GM18502 (cell line): ENCODE measurements around the gene C11orf21.

Source experiments
- ATAC-seq: cut with Tn5 transposase; IDR thresholded peaks from one replicate; pipeline ENCODE4 v1.9.1; 2021; ENCODE audit warnings: mild to moderate bottlenecking; ENCODE audit not compliant: unreplicated experiment, poor library complexity

C11orf21 gene

DNA sequence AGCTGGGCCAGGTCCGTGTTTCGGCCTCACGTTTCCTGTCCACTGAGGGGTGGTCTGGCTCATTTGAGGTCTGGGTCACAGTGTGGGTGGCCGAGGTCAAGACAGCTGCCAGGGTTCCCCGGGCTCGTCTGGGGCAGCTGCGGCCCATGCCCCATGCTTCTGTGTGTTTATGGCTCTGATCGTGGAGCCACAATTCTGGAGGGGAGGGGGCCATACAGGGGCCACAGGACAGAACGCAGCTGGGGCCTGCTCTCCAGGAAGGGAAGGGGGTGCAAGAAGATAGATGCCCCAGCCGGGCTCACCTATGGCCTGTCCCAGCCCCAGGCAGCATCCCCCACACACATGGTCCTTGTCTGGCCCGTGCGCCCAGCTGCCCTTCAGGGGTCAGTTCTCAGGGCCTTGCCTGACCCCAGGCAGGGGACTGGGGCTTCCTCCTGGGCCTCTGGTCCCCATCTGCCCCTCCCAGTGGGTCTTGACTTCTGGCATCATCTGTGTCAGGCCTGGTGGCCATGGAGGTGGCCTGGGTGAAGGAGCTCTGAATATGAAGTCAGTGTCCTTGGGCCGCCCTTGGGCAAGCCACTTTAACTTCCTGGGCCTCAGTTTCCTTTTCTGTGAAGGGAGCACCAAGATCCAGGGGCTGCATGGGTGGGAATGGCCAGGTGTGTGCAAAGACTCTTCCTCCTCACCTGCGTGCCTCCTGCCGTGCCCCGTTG is 8.5 kb upstream of the C11orf21 start:
- ATAC-seq = no peak

GRCh38 chr11:2309251-2310072 is 7.7 kb upstream of the C11orf21 start:
- ATAC-seq = no peak

DNA sequence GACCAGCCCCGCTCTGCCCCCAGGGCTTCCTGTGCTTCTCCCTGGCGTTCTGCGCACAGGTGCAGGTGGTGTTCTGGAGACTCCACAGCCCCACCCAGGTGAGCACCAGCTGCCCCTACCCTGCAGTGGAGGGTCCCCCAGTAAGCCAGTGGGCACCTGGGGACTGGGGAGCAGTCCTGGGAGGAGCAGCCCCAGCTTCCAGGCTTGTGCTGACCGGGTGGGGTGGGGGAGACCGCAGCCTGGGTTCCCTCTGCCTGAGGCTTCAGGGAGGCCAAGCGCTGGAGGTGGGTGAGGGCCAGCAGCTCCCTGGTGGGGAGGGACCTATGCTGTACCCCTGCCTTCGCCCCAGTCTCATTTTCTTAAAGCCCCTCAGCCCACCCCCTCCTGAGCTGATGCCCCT is 7.0 kb upstream of the C11orf21 start:
- no peak for ATAC-seq

GRCh38 chr11:2307501-2308331 is 6.0 kb upstream of the C11orf21 start:
- ATAC-seq = no peak

- ATAC-seq = no peak
These were observed 5.3 kb upstream of the C11orf21 start for GRCh38 chr11:2306877-2307500.

- no peak for ATAC-seq
These were observed 4.7 kb upstream of the C11orf21 start for GRCh38 chr11:2306452-2306823.

DNA sequence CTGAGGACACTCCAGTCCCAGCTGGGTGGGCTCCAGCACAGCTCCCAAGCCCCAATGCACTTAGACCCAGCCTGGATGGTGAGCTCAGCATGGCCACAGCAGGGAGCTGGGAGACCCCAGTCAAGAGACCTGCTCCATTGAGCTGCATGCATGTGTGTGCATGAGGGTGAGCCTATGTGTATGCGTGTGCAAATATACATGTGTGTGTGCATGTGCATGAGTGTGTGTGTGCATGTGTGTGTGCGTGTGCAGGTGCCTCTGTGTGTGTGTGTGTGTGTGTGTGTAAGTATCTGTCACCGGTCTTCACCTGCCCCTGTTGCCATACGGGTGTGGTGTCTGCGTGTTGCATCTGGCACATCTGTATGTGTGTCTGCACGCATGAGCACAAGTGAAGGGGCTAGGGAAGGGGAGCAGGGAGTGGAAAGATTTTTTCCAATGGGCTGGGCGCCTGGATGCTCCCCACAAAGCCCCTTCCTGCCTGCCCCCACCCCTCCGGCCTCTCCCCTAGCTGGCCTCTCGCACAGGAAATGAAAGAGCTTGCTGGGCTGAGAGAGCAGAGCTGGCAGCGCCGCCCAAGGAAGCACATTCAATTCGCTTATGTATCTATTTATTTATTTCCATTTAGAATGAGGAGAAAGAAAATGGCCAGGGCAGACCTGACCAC is 4.2 kb upstream of the C11orf21 start:
- no peak for ATAC-seq

- ATAC-seq = no peak
These were observed 3.5 kb upstream of the C11orf21 start for GRCh38 chr11:2305140-2305778.

- ATAC-seq = no peak
These were observed 2.9 kb upstream of the C11orf21 start for GRCh38 chr11:2304506-2305139.

- ATAC-seq = no peak
These were observed 2.1 kb upstream of the C11orf21 start for GRCh38 chr11:2303627-2304505.

GRCh38 chr11:2302896-2303626 is 1.3 kb upstream of the C11orf21 start:
- ATAC-seq = no peak

DNA sequence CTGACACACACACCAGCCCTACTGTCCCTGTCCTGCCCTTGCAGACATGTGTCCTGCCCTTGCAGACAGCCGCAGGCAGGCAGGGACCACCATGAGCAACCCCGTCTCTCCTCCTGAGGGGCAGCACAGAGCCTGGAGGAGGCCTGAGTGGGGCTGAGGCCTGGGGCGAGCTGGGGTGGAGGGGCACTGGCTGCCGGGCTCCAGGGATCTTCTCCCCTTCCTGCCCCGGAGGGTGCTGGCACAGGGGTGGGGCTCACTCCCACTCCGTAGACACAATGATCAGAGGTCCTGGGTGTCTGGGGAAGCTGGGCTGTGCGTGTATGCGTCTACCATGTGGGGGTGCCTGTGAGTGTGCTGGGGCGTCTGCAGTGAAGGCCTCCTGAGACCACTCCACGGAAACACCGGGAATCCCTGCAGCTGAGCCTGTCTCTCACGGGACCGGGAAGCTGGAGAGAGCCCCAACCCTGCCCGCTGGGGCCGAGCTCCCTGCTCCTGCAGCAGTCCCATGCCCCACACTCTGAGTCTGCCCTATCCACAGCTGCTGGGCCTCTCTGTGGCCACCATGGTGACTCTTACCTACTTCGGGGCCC is 683 bp upstream of the C11orf21 start:
- ATAC-seq = no peak

DNA sequence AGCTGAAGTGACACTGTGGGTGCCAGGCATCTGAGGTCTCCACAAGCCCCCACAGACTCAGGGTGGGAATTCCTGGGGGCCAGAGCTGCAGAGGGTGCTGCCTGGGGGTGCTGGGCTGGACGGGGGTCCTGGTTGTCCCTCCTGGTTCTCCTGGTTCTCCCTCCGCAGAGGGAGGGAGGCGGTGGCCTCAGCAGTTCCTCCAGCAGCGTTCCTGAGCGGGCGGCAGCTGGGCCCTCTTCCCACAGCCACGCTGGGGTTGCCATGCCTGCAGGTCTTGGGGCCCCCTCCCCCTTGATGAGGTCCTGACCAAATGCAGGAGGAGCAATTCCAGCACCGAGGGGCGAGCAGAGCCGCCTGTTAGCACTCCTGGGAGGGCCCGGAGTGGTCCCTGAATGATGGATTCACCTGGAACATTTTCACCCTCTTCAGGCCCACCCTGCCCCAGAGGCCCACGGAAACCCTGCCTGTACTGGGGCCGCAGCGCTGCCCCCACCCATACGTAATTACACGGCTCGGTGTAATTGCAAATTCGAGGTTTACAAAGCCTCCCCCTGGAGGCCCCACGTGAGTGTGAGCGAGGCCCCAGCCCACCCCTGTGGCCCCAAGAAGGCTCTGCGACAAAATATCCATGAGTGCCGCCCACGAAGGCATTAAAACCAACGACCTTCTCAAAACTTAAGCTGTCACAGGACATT is 635 bp downstream of the C11orf21 start:
- no peak for ATAC-seq

DNA sequence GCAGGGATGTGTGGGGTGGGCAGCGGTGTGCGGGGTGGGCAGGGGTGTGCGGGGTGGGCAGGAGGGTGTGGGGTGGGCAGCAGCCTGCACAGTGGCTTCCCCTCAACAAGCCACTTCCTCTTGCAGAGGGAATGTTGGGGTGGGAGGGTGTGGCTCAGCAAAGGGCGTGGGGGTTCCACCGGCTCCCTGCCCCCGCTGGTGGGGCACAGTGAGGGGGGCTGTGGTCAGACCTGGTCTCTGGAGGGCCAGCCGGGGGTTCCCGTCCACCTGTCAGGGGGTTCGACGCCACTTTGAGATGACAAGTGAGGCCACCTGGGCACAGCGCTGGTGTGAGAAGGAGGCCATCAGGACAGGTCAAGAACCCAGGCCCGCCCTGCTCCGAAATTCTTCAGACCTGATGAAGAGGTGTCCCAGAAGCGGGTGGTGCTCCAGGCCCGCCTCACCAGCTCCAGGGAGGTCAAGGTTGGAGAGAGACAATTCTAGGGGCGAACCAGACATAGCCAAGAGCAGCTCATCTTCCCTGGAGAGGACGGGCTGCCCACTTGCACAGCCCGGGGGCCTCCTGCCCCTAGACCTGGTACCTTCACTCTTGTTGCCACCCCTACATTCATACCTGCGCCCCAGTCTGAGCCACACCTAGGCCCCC is 1.3 kb downstream of the C11orf21 start:
- ATAC-seq = no peak

DNA sequence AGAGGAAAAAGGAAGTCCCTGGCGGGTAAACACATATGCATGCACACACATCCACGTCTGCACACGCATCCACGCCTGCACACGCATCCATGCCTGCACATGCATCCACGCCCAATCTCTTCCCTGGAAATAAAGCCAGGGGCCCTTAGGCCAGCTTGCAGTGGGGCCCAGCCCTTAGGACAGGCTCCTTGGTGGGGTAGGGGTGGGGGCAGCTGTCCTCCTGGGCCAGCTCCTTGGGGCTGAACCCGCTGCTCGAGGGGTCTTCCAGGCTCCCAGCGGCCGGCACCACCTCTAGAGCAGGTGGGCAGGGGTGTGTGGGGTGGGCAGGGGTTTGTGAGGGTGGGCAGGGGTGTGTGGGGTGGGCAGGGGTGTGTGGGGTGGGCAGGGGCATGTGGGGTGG is 1.9 kb downstream of the C11orf21 start:
- no peak for ATAC-seq
